ENCODE data around the gene MTR. TPM values are rescaled to one million over a fixed set of nuclear protein-coding genes. Genes with fewer than 3 reads are reported as not detected.

The MTR gene
- total RNA-seq, 1 experiment from 2014 or later: 24.6 TPM

- H3K79me2 ChIP-seq (ENCODE audit: insufficient read depth, low read length): no peaks in the 10 kb centered on the region
- CTCF ChIA-PET: no interaction called here
- TF ChIP-seq EZH2 (IDR thresholded peaks at IDR 0.05): no peak
- no peak for TF ChIP-seq EZH2phosphoT487 (IDR thresholded peaks at IDR 0.05; ENCODE audit: borderline replicate concordance)
- TF ChIP-seq ZFX (IDR thresholded peaks at IDR 0.05): no peak
- TF ChIP-seq SIN3A (IDR thresholded peaks at IDR 0.05; ENCODE audit: low read depth): no peak
- TF ChIP-seq POLR2A (IDR thresholded peaks at IDR 0.05; ENCODE audit: borderline replicate concordance, extremely low read depth, insufficient read depth, insufficient read length): no peak
- TF ChIP-seq SRF (IDR thresholded peaks at IDR 0.05; ENCODE audit: low read depth): no peak
- TF ChIP-seq YY1 (IDR thresholded peaks at IDR 0.05; ENCODE audit: extremely low read depth, insufficient replicate concordance, low read depth, low read length): no peak
- no peak for TF ChIP-seq FOSL1 (IDR thresholded peaks at IDR 0.05; ENCODE audit: low read depth)
- TF ChIP-seq REST (IDR thresholded peaks at IDR 0.05; ENCODE audit: low read depth): no peak
- no peak for TF ChIP-seq CEBPB (IDR thresholded peaks at IDR 0.05; ENCODE audit: low read depth)
- TF ChIP-seq, protein P1, sequence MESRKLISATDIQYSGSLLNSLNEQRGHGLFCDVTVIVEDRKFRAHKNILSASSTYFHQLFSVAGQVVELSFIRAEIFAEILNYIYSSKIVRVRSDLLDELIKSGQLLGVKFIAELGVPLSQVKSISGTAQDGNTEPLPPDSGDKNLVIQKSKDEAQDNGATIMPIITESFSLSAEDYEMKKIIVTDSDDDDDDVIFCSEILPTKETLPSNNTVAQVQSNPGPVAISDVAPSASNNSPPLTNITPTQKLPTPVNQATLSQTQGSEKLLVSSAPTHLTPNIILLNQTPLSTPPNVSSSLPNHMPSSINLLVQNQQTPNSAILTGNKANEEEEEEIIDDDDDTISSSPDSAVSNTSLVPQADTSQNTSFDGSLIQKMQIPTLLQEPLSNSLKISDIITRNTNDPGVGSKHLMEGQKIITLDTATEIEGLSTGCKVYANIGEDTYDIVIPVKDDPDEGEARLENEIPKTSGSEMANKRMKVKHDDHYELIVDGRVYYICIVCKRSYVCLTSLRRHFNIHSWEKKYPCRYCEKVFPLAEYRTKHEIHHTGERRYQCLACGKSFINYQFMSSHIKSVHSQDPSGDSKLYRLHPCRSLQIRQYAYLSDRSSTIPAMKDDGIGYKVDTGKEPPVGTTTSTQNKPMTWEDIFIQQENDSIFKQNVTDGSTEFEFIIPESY (IDR thresholded peaks at IDR 0.05; ENCODE audit: extremely low read depth, insufficient replicate concordance, low read length): no peak
- TF ChIP-seq, protein P2, sequence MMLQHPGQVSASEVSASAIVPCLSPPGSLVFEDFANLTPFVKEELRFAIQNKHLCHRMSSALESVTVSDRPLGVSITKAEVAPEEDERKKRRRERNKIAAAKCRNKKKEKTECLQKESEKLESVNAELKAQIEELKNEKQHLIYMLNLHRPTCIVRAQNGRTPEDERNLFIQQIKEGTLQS (IDR thresholded peaks at IDR 0.05): no peak
- TF ChIP-seq POLR2AphosphoS5 (IDR thresholded peaks at IDR 0.05; ENCODE audit: low read depth, low read length): no peak
- TF ChIP-seq, protein P3, sequence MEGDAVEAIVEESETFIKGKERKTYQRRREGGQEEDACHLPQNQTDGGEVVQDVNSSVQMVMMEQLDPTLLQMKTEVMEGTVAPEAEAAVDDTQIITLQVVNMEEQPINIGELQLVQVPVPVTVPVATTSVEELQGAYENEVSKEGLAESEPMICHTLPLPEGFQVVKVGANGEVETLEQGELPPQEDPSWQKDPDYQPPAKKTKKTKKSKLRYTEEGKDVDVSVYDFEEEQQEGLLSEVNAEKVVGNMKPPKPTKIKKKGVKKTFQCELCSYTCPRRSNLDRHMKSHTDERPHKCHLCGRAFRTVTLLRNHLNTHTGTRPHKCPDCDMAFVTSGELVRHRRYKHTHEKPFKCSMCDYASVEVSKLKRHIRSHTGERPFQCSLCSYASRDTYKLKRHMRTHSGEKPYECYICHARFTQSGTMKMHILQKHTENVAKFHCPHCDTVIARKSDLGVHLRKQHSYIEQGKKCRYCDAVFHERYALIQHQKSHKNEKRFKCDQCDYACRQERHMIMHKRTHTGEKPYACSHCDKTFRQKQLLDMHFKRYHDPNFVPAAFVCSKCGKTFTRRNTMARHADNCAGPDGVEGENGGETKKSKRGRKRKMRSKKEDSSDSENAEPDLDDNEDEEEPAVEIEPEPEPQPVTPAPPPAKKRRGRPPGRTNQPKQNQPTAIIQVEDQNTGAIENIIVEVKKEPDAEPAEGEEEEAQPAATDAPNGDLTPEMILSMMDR (IDR thresholded peaks at IDR 0.05 in 2 of 3, conservative IDR thresholded peaks at IDR 0.05 in 1 of 3; ENCODE audit: borderline replicate concordance in 1 of 3, insufficient read depth in 1 of 3, low read depth in 2 of 3, low read length in 2 of 3): no peak
- no peak for TF ChIP-seq TCF7L2 (IDR thresholded peaks at IDR 0.05; ENCODE audit: borderline replicate concordance, extremely low read depth, insufficient read depth, insufficient read length)
- no peak for TF ChIP-seq ZNF274 (IDR thresholded peaks at IDR 0.05; ENCODE audit: low read depth, low read length)
- TF ChIP-seq, protein P4, sequence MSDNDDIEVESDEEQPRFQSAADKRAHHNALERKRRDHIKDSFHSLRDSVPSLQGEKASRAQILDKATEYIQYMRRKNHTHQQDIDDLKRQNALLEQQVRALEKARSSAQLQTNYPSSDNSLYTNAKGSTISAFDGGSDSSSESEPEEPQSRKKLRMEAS (IDR thresholded peaks at IDR 0.05): no peak
- TF ChIP-seq ELF1 (IDR thresholded peaks at IDR 0.05; ENCODE audit: borderline replicate concordance, low read depth): no peak
- TF ChIP-seq EGR1 (IDR thresholded peaks at IDR 0.05; ENCODE audit: low read depth): no peak
- TF ChIP-seq JUND (IDR thresholded peaks at IDR 0.05): no peak
- no TSS peak for BruUV-seq (replicated peaks)
- POLR2A ChIA-PET: no interaction called here
- H3K4me2 ChIP-seq (ENCODE audit: low read length): no peak overlapping the region
- H3K4me3 ChIP-seq (replicated peaks in 1 of 2; ENCODE audit: low read depth in 1 of 2, low read length in 2 of 2): no peak overlapping the region
- no peaks in the 10 kb centered on the region for H3K9me3 ChIP-seq (ENCODE audit: control insufficient read depth in 1 of 2, insufficient read depth in 1 of 2, low read depth in 1 of 2, low read length in 2 of 2)
- no peaks in the 10 kb centered on the region for H3K4me1 ChIP-seq (ENCODE audit: control insufficient read depth in 1 of 2, insufficient read depth in 2 of 2, low read length in 2 of 2)
- RAD21 ChIA-PET (ENCODE audit: low non-redundant PET in 1 of 2, low total read pairs in 2 of 2, uncharacterized antibody in 2 of 2, unreplicated experiment in 2 of 2): no interaction called here
- no peak overlapping the region for H2AFZ ChIP-seq (ENCODE audit: low read depth, low read length, poor library complexity, severe bottlenecking)
- no peaks in the 10 kb centered on the region for H3K9me2 ChIP-seq (ENCODE audit: insufficient read depth)
- H3K27ac ChIP-seq (ENCODE audit: low read depth, low read length): no peak overlapping the region
- no peaks in the 10 kb centered on the region for H4K20me1 ChIP-seq (ENCODE audit: insufficient read depth)
- no peak overlapping the region for H3K9ac ChIP-seq (ENCODE audit: low read length)
- peaks cover 15% of the 10 kb centered on the region for H3K27me3 ChIP-seq (ENCODE audit: insufficient read depth, low read length)
- ATAC-seq (no peak), DNase-seq (ENCODE audit: low read depth, low spot score) (no peak)
- H3K36me3 ChIP-seq (ENCODE audit: control insufficient read depth in 1 of 2, insufficient read depth in 2 of 2, low read length in 2 of 2): no peaks in the 10 kb centered on the region
- intact Hi-C loops (cut with micrococcal nuclease): no loop called here
Observed at GRCh38 chr1:236953151-236953700, 158.1 kb downstream of the MTR start.

Data from HCT116 (cell line).